ENCODE results near the gene GALNT3. TPM values are rescaled to one million over a fixed set of nuclear protein-coding genes. Genes with fewer than 3 reads are reported as not detected.

The GALNT3 gene
- total and polyA plus RNA-seq, 2 donors (not counting 1 experiment from before 2014, with no cell fraction given): 0.32 to 0.66 TPM

DNA sequence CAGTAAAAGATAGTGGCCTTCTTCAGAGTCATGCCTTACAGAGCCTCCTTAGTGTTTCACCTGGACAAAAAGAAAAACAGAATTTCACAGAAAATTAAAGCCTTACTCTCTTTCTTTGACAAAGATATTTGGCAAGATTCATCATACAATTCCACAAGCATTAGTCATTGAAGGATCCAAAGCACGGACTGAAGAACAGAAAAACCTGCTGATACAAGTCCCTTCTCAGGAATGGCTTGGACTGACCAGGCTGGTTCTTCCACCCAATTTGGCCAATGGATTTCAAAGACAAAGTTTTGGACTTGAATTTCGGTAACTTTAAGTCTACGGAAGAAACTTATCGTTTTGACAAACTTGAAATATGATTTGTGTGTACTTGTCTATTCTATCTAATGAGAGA lies 39.1 kb upstream of the GALNT3 start:
- H3K79me2 ChIP-seq (ENCODE audit: control insufficient read depth, insufficient read depth, low read length): no peaks in the 10 kb centered on the region
- H3K4me2 ChIP-seq (ENCODE audit: extremely low read depth, insufficient read depth, low read length): no peak overlapping the region
- H3K27me3 ChIP-seq (ENCODE audit: control insufficient read depth, insufficient read depth, low read length): no peaks in the 10 kb centered on the region
- no peak overlapping the region for H3K9ac ChIP-seq (ENCODE audit: insufficient read depth, low read length)
- peak; percentile 48 to 83 for DNase-seq (ENCODE audit: low read depth in 2 of 2)
- no peak overlapping the region for H2AFZ ChIP-seq (ENCODE audit: low read length)
- H3K4me3 ChIP-seq (replicated peaks in 1 of 4; ENCODE audit: control extremely low read depth in 1 of 4, insufficient read depth in 1 of 4, low read depth in 3 of 4, low read length in 4 of 4): no peak overlapping the region
- H3K27ac ChIP-seq (ENCODE audit: insufficient read depth, low read length): no peak overlapping the region
- TF ChIP-seq EZH2 (IDR thresholded peaks at IDR 0.05; ENCODE audit: low read length, missing control alignments): no peak
- TF ChIP-seq, protein P1, sequence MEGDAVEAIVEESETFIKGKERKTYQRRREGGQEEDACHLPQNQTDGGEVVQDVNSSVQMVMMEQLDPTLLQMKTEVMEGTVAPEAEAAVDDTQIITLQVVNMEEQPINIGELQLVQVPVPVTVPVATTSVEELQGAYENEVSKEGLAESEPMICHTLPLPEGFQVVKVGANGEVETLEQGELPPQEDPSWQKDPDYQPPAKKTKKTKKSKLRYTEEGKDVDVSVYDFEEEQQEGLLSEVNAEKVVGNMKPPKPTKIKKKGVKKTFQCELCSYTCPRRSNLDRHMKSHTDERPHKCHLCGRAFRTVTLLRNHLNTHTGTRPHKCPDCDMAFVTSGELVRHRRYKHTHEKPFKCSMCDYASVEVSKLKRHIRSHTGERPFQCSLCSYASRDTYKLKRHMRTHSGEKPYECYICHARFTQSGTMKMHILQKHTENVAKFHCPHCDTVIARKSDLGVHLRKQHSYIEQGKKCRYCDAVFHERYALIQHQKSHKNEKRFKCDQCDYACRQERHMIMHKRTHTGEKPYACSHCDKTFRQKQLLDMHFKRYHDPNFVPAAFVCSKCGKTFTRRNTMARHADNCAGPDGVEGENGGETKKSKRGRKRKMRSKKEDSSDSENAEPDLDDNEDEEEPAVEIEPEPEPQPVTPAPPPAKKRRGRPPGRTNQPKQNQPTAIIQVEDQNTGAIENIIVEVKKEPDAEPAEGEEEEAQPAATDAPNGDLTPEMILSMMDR (conservative IDR thresholded peaks at IDR 0.05 in 1 of 2, IDR thresholded peaks at IDR 0.05 in 1 of 2; ENCODE audit: low read depth in 1 of 2, low read length in 2 of 2): no peak
- H4K20me1 ChIP-seq (ENCODE audit: control insufficient read depth, extremely low read depth, insufficient read depth, low read length): no peaks in the 10 kb centered on the region
- no peaks in the 10 kb centered on the region for H3K36me3 ChIP-seq (ENCODE audit: control insufficient read depth, insufficient read depth, low read length)
- H3K4me1 ChIP-seq (ENCODE audit: control insufficient read depth, extremely low read depth, insufficient read depth, low read length): no peaks in the 10 kb centered on the region
- H3K9me3 ChIP-seq (ENCODE audit: control insufficient read depth, insufficient read depth, low read depth, low read length): no peaks in the 10 kb centered on the region

DNA sequence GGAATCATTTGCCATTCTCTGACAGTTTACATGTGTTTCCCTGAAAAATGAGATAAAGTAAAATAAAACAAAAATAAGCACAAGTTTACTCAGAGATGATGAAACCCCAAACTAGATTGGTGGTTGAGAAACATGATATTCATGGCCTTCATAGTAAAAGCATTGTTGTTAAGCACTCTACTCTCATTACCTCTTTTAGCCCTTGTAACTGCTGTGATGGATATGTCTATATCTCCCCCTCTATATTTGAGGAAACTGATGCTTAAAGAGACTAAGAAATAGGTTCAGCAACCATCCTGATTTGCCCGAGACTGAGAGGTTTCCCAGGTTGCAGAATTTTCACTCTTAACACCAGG lies 33.9 kb upstream of the GALNT3 start:
- Histone ChIP-seq H4K20me1 (ENCODE audit: control insufficient read depth, extremely low read depth, insufficient read depth, low read length) (no peaks in the 10 kb centered on the region), H3K4me2 (ENCODE audit: extremely low read depth, insufficient read depth, low read length) (no peak overlapping the region), H2AFZ (ENCODE audit: low read length) (no peak overlapping the region), H3K27me3 (ENCODE audit: control insufficient read depth, insufficient read depth, low read length) (no peaks in the 10 kb centered on the region), H3K36me3 (ENCODE audit: control insufficient read depth, insufficient read depth, low read length) (no peaks in the 10 kb centered on the region), H3K9me3 (ENCODE audit: control insufficient read depth, insufficient read depth, low read depth, low read length) (no peaks in the 10 kb centered on the region), H3K79me2 (ENCODE audit: control insufficient read depth, insufficient read depth, low read length) (no peaks in the 10 kb centered on the region), H3K4me1 (ENCODE audit: control insufficient read depth, extremely low read depth, insufficient read depth, low read length) (no peaks in the 10 kb centered on the region), H3K4me3 (replicated peaks in 1 of 4; ENCODE audit: control extremely low read depth in 1 of 4, insufficient read depth in 1 of 4, low read depth in 3 of 4, low read length in 4 of 4) (no peak overlapping the region), H3K9ac (ENCODE audit: insufficient read depth, low read length) (no peak overlapping the region), H3K27ac (ENCODE audit: insufficient read depth, low read length) (no peak overlapping the region)
- no peak for TF ChIP-seq EZH2 (IDR thresholded peaks at IDR 0.05; ENCODE audit: low read length, missing control alignments)
- TF ChIP-seq, protein P1 (conservative IDR thresholded peaks at IDR 0.05 in 1 of 2, IDR thresholded peaks at IDR 0.05 in 1 of 2; ENCODE audit: low read depth in 1 of 2, low read length in 2 of 2): no peak
- DNase-seq (ENCODE audit: low read depth in 2 of 2): peak in 1 of 2 donors; percentile 32

DNA sequence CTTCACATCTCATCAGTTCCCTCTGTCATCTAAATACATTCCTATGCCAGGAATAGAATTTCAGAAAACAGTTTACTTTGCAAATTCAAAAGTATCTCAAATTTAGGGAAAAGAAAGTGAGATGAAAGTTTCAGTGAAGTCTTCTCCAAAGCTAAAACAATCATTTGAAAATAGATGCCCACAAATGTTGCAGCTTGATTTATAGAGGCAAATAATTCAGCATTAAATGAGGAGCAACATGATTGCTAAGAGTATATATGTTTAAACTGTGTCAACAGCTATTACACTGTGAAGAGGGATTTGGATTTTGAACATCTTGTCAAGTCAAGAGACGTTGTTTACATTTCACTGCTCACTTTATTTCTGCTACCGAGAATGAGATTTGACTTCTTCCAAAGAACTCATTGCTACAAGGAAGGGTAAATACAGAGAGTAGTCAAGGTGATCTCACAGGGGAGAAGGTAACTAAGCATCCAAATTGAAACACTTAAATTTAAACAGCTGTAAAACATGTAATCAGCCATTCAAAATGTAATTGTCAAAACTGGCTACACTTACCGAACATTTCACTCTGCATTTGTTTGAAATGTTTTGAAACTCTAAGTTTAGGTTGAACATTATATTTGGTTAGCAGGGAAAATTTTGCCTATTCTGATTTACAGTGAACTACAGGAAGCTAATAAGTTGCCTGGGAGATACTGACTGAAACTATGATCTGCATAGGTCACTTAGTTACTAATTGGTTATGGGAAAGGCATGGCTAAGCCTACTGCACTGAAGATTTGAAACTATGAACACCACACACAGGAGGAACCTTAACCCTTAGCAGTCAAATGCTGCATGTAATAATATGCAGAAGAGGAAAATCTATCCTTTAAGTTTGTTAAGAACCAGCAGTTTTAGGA lies 33.2 kb upstream of the GALNT3 start:
- Histone ChIP-seq H3K36me3 (ENCODE audit: control insufficient read depth, insufficient read depth, low read length) (no peaks in the 10 kb centered on the region), H3K4me2 (ENCODE audit: extremely low read depth, insufficient read depth, low read length) (no peak overlapping the region), H3K9me3 (ENCODE audit: control insufficient read depth, insufficient read depth, low read depth, low read length) (no peaks in the 10 kb centered on the region), H3K27ac (ENCODE audit: insufficient read depth, low read length) (no peak overlapping the region), H2AFZ (ENCODE audit: low read length) (no peak overlapping the region), H3K9ac (ENCODE audit: insufficient read depth, low read length) (no peak overlapping the region), H3K27me3 (ENCODE audit: control insufficient read depth, insufficient read depth, low read length) (no peaks in the 10 kb centered on the region), H4K20me1 (ENCODE audit: control insufficient read depth, extremely low read depth, insufficient read depth, low read length) (no peaks in the 10 kb centered on the region), H3K4me1 (ENCODE audit: control insufficient read depth, extremely low read depth, insufficient read depth, low read length) (no peaks in the 10 kb centered on the region), H3K79me2 (ENCODE audit: control insufficient read depth, insufficient read depth, low read length) (no peaks in the 10 kb centered on the region), H3K4me3 (replicated peaks in 1 of 4; ENCODE audit: control extremely low read depth in 1 of 4, insufficient read depth in 1 of 4, low read depth in 3 of 4, low read length in 4 of 4) (no peak overlapping the region)
- TF ChIP-seq, protein P1 (conservative IDR thresholded peaks at IDR 0.05 in 1 of 2, IDR thresholded peaks at IDR 0.05 in 1 of 2; ENCODE audit: low read depth in 1 of 2, low read length in 2 of 2): no peak
- TF ChIP-seq EZH2 (IDR thresholded peaks at IDR 0.05; ENCODE audit: low read length, missing control alignments): no peak
- peak in 1 of 2 donors; percentile 4 for DNase-seq (ENCODE audit: low read depth in 2 of 2)
